ENCODE data around the gene CDH11. TPM values are rescaled to one million over a fixed set of nuclear protein-coding genes. Genes with fewer than 3 reads are reported as not detected.

CDH11 gene
- total and polyA plus RNA-seq, 2 experiments from 2014 or later: 3.5 to 19.6 TPM

DNA sequence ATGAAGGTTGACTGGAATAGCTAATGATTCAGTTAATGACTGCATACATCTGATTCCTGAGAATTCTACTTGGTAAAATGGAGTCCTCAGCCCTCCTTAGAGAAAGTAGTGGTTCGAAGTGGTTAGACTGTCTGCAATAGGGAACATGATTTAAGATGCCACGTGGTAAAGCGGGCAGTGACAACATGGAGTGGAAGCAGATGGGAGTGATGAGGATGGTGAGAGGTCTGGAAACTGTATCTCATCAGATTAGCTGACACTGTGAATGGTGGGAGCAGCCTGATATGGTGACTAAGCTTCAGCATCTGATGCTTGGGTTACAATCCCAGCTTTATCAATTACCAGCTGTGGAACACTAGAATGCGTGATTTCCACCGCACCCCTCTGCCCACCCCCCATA is 8.4 kb downstream of the CDH11 start (continued):
- TF ChIP-seq, protein P1, sequence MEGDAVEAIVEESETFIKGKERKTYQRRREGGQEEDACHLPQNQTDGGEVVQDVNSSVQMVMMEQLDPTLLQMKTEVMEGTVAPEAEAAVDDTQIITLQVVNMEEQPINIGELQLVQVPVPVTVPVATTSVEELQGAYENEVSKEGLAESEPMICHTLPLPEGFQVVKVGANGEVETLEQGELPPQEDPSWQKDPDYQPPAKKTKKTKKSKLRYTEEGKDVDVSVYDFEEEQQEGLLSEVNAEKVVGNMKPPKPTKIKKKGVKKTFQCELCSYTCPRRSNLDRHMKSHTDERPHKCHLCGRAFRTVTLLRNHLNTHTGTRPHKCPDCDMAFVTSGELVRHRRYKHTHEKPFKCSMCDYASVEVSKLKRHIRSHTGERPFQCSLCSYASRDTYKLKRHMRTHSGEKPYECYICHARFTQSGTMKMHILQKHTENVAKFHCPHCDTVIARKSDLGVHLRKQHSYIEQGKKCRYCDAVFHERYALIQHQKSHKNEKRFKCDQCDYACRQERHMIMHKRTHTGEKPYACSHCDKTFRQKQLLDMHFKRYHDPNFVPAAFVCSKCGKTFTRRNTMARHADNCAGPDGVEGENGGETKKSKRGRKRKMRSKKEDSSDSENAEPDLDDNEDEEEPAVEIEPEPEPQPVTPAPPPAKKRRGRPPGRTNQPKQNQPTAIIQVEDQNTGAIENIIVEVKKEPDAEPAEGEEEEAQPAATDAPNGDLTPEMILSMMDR (conservative IDR thresholded peaks at IDR 0.05; ENCODE audit: low read depth in 2 of 2): no peak

DNA sequence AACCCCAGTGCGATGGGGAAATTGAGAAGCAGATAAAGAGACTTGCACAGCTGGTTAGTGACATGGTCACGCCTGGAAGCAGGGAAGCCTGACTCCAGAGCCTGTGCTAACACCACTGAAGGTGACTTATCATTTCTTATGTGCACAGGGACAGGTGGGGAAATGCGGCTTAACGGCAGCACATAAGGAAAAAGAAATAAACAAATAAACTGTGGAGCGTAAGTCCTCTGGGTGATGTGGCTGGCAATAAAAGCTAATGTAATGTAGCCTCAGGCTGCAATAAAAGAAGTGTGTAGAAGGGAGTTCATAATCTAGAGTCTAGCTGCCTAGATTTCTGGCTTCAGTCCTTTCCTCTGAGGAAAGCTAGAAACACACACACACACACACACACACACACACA is 10.6 kb downstream of the CDH11 start:
- Histone ChIP-seq H2AFZ (no peak overlapping the region), H4K20me1 (replicated peaks; ENCODE audit: insufficient read depth) (no peaks in the 10 kb centered on the region), H3K4me1 (ENCODE audit: insufficient read depth) (no peaks in the 10 kb centered on the region; the same call in 1 of the 2 replicates), H3K36me3 (ENCODE audit: insufficient read depth) (no peaks in the 10 kb centered on the region), H3K9me2 (ENCODE audit: insufficient read depth) (no peaks in the 10 kb centered on the region), H3K27me3 (ENCODE audit: insufficient read depth) (no peaks in the 10 kb centered on the region), H3F3A (replicated peaks; ENCODE audit: low read depth) (no peaks in the 10 kb centered on the region), H3K4me2 (no peak overlapping the region), H3K4me3 (no peak overlapping the region), H3K79me2 (replicated peaks; ENCODE audit: insufficient read depth) (0 out of 2 replicates have a peak, but pooled peaks cover under 1% of the 10 kb centered on the region), H3K27ac (ENCODE audit: low read depth) (no peak overlapping the region)
- DNase-seq (ENCODE audit: low spot score) (no peak), ATAC-seq (no peak)
- H3K27me3 Mint-ChIP-seq (ENCODE audit: insufficient read depth, low read depth, poor library complexity): no peaks in the 10 kb centered on the region
- no peak overlapping the region for H3K4me3 Mint-ChIP-seq
- no peaks in the 10 kb centered on the region for H3K36me3 Mint-ChIP-seq (ENCODE audit: low read depth)
- no peaks in the 10 kb centered on the region; the same call in 2 of the 3 replicates for H3K4me1 Mint-ChIP-seq
- no peak overlapping the region for H3K27ac Mint-ChIP-seq
- H3K9me3 Mint-ChIP-seq: no peaks in the 10 kb centered on the region
- no peak for TF ChIP-seq EZH2phosphoT487 (IDR thresholded peaks at IDR 0.05; ENCODE audit: unreplicated experiment)
- TF ChIP-seq STAT1 (IDR thresholded peaks at IDR 0.05; ENCODE audit: unreplicated experiment): no peak
- no peak for TF ChIP-seq ZNF114 (CRISPR knock-in tag; IDR thresholded peaks at IDR 0.05)
- TF ChIP-seq ZNF331 (CRISPR knock-in tag; IDR thresholded peaks at IDR 0.05; ENCODE audit: low read depth): no peak
- no peak for TF ChIP-seq CREB1 (CRISPR knock-in tag; IDR thresholded peaks at IDR 0.05; ENCODE audit: low read depth)
- TF ChIP-seq, protein P2, sequence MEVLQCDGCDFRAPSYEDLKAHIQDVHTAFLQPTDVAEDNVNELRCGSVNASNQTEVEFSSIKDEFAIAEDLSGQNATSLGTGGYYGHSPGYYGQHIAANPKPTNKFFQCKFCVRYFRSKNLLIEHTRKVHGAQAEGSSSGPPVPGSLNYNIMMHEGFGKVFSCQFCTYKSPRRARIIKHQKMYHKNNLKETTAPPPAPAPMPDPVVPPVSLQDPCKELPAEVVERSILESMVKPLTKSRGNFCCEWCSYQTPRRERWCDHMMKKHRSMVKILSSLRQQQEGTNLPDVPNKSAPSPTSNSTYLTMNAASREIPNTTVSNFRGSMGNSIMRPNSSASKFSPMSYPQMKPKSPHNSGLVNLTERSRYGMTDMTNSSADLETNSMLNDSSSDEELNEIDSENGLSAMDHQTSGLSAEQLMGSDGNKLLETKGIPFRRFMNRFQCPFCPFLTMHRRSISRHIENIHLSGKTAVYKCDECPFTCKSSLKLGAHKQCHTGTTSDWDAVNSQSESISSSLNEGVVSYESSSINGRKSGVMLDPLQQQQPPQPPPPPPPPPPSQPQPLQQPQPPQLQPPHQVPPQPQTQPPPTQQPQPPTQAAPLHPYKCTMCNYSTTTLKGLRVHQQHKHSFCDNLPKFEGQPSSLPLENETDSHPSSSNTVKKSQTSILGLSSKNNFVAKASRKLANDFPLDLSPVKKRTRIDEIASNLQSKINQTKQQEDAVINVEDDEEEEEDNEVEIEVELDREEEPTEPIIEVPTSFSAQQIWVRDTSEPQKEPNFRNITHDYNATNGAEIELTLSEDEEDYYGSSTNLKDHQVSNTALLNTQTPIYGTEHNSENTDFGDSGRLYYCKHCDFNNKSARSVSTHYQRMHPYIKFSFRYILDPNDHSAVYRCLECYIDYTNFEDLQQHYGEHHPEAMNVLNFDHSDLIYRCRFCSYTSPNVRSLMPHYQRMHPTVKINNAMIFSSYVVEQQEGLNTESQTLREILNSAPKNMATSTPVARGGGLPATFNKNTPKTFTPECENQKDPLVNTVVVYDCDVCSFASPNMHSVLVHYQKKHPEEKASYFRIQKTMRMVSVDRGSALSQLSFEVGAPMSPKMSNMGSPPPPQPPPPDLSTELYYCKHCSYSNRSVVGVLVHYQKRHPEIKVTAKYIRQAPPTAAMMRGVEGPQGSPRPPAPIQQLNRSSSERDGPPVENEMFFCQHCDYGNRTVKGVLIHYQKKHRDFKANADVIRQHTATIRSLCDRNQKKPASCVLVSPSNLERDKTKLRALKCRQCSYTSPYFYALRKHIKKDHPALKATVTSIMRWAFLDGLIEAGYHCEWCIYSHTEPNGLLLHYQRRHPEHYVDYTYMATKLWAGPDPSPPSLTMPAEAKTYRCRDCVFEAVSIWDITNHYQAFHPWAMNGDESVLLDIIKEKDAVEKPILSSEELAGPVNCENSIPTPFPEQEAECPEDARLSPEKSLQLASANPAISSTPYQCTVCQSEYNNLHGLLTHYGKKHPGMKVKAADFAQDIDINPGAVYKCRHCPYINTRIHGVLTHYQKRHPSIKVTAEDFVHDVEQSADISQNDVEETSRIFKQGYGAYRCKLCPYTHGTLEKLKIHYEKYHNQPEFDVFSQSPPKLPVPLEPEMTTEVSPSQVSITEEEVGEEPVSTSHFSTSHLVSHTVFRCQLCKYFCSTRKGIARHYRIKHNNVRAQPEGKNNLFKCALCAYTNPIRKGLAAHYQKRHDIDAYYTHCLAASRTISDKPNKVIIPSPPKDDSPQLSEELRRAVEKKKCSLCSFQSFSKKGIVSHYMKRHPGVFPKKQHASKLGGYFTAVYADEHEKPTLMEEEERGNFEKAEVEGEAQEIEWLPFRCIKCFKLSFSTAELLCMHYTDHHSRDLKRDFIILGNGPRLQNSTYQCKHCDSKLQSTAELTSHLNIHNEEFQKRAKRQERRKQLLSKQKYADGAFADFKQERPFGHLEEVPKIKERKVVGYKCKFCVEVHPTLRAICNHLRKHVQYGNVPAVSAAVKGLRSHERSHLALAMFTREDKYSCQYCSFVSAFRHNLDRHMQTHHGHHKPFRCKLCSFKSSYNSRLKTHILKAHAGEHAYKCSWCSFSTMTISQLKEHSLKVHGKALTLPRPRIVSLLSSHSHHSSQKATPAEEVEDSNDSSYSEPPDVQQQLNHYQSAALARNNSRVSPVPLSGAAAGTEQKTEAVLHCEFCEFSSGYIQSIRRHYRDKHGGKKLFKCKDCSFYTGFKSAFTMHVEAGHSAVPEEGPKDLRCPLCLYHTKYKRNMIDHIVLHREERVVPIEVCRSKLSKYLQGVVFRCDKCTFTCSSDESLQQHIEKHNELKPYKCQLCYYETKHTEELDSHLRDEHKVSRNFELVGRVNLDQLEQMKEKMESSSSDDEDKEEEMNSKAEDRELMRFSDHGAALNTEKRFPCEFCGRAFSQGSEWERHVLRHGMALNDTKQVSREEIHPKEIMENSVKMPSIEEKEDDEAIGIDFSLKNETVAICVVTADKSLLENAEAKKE (CRISPR knock-in tag; IDR thresholded peaks at IDR 0.05): no peak
- TF ChIP-seq, protein P3, sequence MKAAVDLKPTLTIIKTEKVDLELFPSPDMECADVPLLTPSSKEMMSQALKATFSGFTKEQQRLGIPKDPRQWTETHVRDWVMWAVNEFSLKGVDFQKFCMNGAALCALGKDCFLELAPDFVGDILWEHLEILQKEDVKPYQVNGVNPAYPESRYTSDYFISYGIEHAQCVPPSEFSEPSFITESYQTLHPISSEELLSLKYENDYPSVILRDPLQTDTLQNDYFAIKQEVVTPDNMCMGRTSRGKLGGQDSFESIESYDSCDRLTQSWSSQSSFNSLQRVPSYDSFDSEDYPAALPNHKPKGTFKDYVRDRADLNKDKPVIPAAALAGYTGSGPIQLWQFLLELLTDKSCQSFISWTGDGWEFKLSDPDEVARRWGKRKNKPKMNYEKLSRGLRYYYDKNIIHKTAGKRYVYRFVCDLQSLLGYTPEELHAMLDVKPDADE (IDR thresholded peaks at IDR 0.05): no peak
- no peak for TF ChIP-seq JUNB (IDR thresholded peaks at IDR 0.05; ENCODE audit: unreplicated experiment)
- no peak for TF ChIP-seq POLR2AphosphoS5 (IDR thresholded peaks at IDR 0.05; ENCODE audit: low read depth)
- TF ChIP-seq, protein P1 (conservative IDR thresholded peaks at IDR 0.05; ENCODE audit: low read depth in 2 of 2): no peak
- no peak for TF ChIP-seq EZH2 (IDR thresholded peaks at IDR 0.05; ENCODE audit: low read depth, unreplicated experiment)
- no peak for TF ChIP-seq NANOG (IDR thresholded peaks at IDR 0.05; ENCODE audit: borderline replicate concordance)
